Epithelial cell of proximal tubule (primary cell): ENCODE measurements around the gene TIMM17A. TPM values are rescaled to one million over a fixed set of nuclear protein-coding genes. Genes with fewer than 3 reads are reported as not detected.

Experiments
- DNase-seq: peaks from one replicate; pipeline ENCODE4 v3.0.0-alpha.2; 2011; ENCODE audit warnings: low read depth
- H3K4me3 ChIP-seq: 2 replicates; pipeline ENCODE4 v1.5.1; 2011; ENCODE audit warnings: low read depth, mild to moderate bottlenecking, low read length
- total RNA-seq: library from RNA; depleted of rRNA; stranded (reverse); fragments of >200 nt; gene quantifications from 2 replicates; pipeline ENCODE4 v1.2.3, GENCODE V29; 2015
- TF ChIP-seq, protein P1 (sequence below): conservative IDR thresholded peaks from 2 replicates; pipeline ENCODE4 v1.5.1; 2012; ENCODE audit warnings: low read depth, mild to moderate bottlenecking, low read length

The TIMM17A gene
- total RNA-seq, 1 donor from 2014 or later: 59.6 TPM

DNA sequence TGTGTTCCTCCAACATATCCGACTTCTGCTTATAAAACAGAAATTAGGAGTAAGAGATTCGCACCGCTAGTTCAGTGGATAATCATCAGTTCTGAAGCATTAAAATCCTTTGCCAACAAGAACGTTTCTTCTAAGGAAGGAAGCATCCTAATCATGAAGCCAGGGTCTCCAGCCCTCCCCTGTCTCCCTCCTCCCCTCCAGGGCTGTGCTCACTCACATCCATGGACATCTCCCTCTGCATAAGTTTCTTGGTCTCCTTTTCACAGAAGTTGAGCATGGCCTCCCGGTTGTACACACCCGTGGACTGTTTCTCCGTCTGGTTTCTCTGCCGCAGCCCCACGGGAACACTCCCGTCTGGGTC, 9.5 kb upstream of the TIMM17A start:
- no peak for DNase-seq
- TF ChIP-seq, protein P1, sequence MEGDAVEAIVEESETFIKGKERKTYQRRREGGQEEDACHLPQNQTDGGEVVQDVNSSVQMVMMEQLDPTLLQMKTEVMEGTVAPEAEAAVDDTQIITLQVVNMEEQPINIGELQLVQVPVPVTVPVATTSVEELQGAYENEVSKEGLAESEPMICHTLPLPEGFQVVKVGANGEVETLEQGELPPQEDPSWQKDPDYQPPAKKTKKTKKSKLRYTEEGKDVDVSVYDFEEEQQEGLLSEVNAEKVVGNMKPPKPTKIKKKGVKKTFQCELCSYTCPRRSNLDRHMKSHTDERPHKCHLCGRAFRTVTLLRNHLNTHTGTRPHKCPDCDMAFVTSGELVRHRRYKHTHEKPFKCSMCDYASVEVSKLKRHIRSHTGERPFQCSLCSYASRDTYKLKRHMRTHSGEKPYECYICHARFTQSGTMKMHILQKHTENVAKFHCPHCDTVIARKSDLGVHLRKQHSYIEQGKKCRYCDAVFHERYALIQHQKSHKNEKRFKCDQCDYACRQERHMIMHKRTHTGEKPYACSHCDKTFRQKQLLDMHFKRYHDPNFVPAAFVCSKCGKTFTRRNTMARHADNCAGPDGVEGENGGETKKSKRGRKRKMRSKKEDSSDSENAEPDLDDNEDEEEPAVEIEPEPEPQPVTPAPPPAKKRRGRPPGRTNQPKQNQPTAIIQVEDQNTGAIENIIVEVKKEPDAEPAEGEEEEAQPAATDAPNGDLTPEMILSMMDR: no peak
- peak overlapping the region; percentile 43 for H3K4me3 ChIP-seq

GRCh38 chr1:201946224-201946908, 8.9 kb upstream of the TIMM17A start, which contains the start of gene LMOD1:
LMOD1 (minus strand) TSS chr1:201946548; CDS start chr1:201946340, 208 bp downstream.
- DNase-seq: peak; percentile 35
- H3K4me3 ChIP-seq: peak within 1 kb of the TSS; percentile 43

GRCh38 chr1:201947697-201948008, 7.7 kb upstream of the TIMM17A start:
- TF ChIP-seq, protein P1: no peak
- H3K4me3 ChIP-seq: no peak overlapping the region
- DNase-seq: no peak

More at GRCh38 chr1:201946224-201946908, 8.9 kb upstream of the TIMM17A start, which contains the start of gene LMOD1:
- TF ChIP-seq, protein P1: no peak

- DNase-seq: no peak
- TF ChIP-seq, protein P1: no peak
- no peak overlapping the region for H3K4me3 ChIP-seq
Measured at GRCh38 chr1:201949491-201949890, 5.8 kb upstream of the TIMM17A start.

- H3K4me3 ChIP-seq: peak overlapping the region; percentile 84
- DNase-seq: no peak
- TF ChIP-seq, protein P1: no peak
Measured at GRCh38 chr1:201954263-201955008, 867 bp upstream of the TIMM17A start.

- peak overlapping the region; percentile 84 for H3K4me3 ChIP-seq
- TF ChIP-seq, protein P1: no peak
- DNase-seq: no peak
Measured at GRCh38 chr1:201955729-201956143, 433 bp downstream of the TIMM17A start.
